ENCODE measurements around the gene C11orf91. TPM values are rescaled to one million over a fixed set of nuclear protein-coding genes. Genes with fewer than 3 reads are reported as not detected.
"Not testable (repeated sequence)": the region's sequence is repeated elsewhere in the genome, so short reads cannot be mapped to it uniquely, and the experiment has no call there.

C11orf91 gene
- total RNA-seq, 1 experiment from 2014 or later = not detected

DNA sequence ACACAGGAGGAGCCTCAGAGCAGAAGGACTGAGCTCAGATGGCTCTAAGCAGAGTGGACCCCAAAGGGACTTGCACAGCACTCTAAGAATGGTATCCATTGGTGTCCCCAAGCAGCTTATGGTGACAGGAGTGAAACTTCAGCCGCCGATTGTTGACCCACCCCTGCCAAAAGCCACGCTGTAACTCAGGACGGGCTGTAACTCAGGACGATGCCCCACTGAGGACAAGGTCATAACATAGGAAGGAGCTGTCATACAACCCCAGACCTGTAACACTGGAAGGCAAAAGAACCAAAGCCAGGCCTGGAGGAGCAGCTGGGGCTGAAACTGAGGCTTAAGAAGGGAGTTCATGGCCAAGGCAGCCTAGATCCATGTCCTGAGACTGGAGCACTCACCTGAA, 21.4 kb upstream of the C11orf91 start:
- no peak for DNase-seq (ENCODE audit: low read depth)

DNA sequence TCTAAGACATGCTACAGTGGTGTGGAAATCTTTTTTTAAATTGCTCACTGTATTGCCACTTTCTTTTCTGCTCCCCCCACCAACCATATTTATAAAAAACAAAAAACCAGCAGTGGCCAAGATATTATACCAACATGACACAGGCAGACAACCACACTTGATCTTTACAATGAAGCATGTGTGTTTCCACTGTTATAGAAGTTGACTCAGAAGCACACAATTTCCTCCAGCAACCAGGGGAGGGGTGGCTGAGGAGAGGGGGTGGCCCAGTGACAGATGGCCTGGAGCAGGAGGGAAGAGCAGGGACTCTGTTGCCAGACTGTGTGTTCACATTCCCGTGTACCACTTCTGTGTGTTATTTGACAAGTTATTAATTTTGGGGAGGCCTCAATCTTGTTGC, 20.8 kb upstream of the C11orf91 start:
- DNase-seq (ENCODE audit: low read depth) = peak; percentile 80

DNA sequence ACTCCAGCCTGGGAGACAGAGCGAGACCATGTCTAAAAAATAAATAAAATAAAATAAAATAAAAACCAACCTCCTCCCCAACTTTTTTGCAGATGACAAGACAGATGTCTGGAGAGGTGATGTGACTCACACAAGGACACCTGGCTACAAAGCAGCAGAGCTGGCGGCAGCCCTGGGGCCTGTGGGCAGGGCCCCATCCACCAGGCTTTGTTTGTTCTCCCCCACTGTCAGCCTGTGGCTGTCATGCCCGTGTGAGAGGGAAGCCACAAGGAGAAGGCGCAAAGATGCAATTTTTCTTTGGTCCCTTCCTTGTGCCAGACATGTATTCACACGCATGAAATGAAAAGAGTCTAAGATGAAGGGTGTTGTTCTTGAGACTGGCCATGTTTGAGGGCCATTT, 19.0 kb upstream of the C11orf91 start:
- no peak for DNase-seq (ENCODE audit: low read depth)

DNA sequence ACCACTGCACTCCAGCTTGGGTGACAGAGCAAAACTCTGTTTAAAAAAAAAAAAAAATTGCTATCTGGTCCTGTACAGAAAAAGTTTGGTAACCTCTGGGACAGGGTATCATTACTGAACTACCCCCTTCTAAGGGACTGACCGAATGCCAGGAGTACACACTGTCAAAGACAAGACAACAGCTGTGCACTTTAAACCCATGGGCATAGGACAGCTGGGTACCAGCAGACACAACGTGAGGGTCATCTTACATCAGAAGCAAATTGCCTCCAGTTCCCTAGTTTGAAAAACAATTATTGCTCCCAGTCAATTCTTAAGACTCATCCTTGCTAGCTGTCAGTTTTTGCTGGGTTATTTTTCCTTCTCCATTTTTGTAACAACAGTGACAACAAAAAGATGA, 17.8 kb upstream of the C11orf91 start:
- DNase-seq (ENCODE audit: low read depth) = no peak

DNA sequence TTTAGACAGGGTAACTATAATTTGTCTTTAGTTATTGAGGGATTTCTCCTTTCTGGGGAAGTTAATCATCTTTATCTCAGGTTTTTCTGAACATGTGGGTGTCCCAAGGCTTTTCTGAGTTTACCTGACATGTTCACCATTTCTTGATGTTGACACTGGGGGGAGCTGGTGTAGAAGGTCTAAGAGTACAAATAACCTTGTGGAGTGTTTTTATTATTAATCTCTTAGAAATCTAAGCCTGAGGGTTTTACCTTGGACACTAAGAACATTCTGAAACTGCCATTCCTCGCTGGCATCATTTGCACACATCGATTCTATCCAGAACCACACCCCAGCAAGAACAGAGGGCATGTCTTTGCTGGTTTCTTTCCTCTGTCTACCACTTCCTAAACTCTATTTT, 15.6 kb upstream of the C11orf91 start:
- DNase-seq (ENCODE audit: low read depth) = no peak

DNA sequence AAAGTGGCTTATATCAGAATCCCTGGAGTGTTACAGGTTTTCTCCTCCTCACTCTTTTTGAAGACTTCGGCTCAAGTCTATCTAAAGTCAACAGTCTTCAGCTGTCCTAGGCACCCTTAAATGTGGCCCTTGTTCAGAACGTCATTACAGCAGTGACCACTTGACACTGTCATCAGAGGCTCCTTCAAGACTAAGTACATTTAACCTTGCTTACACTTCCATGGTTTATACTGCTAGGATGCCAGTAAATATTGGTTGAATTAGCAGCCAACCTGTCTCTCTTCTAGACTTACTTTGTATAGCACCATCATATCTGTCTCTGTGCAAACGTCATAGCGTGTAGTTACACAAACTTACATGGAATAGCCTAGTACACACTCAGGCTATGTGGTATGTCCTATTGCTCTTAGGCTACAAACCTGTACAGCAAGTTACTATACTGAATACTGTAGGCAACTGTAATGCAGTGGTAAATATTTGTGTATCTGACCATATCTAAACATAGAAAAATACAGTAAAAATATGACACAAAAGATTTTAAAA, 13.3 kb upstream of the C11orf91 start:
- no peak for DNase-seq (ENCODE audit: low read depth)

DNA sequence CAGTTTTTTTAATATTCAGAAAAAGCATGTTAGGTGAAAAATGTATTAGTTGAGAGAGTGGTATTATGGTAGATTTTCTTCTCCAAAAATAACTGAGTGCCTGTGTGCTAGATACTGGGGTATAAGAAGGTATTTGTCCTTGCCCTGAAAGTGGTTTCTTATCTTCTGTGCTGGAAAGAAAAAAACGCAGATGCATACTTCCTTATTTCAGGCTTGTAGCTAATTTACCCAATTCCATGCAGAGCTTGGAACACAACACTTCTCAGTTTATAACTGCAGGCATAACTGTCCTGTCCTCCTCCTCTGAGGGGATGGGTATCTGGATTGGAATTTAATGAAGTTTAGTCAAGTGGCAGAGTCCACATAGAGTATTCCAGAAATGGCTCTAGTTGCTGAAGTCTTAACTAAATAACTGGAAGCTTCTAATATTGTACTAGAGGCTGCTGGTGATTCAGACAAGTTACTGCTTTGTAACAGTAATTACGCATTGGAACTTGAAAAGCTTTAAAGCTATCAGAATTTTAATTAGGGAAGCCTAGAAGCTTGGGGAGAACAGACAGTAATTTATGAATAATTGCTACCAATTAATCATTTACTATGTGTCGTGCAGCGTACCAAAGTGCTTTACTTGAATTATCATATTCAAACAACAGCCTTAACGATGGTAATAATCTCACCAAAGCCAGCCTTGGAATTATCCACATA, 12.7 kb upstream of the C11orf91 start:
- DNase-seq (ENCODE audit: low read depth) = no peak

DNA sequence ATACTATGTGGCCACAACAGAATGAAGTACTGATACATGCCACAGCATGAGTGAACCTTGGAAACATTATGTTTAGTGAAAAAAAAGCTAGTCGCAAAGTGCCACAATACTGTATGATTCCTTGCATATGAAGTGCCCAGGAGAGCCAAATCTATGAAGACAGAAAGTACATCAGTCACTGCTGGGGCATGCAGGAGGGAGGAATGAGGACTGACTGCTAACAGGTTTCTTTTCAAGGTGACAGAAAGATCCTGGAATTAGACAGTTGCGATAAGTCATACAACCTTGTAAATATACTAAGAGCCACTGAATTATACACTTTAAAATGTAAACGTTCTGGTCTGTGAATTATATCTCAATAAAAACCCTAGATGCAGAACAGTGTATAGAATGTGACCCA, 11.8 kb upstream of the C11orf91 start:
- no peak for DNase-seq (ENCODE audit: low read depth)

DNA sequence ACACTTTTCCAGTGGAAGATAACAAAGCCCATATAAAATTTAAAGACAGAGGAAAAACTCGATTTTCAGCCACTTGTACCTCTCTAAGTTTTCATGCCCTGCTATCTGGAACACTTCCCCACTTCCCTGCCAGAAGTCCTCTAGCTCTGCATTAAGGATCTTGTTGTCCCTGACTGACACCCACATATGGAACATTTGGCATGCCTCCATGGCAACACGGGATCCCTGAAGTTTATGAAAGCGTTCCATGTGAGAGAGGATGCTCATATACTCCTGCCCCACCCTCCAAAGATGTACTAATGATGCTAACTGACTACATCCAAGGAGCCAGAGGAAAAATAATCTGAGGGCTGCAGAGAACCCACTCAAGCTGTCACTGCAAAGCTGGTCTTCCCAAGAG, 8.8 kb upstream of the C11orf91 start:
- DNase-seq (ENCODE audit: low read depth) = no peak

DNA sequence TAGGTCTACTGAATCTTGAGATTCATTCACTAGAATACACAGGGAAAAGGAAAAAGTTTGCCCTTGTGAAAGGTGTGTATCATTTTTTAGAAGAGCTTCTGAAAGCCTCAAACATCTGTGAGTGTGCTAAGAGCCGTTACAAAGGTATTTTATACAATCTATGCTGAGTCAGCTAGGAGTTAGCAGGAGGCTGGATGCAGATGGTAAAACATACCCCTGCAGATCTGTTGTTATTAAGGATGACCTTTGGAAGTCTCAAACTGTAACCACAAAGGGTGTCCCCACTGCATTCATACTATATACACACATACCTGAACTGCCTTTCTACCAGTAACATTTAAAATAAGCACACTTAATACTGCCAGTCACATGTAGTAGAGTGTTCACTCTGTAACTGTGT, 8.4 kb upstream of the C11orf91 start:
- no peak for DNase-seq (ENCODE audit: low read depth)

DNA sequence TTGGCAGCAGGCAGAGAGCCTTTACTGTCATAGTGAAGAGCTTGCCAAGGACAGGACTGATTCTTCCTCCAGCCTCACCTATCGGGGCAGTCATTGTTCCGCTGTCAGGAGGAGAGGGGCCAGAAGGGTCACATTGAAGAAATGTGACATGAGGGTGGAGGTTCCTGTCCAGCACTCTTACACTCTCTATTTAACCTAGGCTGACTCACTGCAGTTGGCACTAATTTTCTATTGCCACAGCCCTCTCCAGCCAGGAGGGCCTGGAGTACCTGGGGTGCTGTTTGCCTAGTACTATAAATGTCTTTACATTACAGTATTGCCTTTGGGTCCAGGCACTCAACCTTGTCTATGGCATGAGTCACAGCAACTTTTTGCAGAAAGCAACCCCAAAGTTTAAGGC, 7.2 kb upstream of the C11orf91 start:
- not testable (repeated sequence) for DNase-seq (ENCODE audit: low read depth)

DNA sequence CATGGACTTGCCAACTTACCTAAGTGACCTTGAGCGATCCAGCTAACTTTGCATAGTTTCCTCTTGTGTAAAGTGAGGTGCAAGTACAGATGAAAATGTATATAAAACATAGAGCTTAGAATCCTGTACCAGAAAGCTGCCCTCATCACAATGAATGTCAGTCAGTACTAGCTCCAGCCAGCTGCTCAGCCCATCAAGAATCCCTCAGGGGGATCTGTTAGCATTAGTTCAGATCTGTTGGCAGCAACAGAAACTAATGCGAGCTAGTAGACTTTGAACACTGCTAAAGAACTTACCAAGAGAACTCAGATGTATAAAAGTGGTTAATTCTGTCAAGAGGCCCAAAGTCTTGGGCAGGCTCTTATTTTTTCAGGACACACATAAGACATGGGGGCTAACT, 6.3 kb upstream of the C11orf91 start:
- DNase-seq (ENCODE audit: low read depth) = no peak

DNA sequence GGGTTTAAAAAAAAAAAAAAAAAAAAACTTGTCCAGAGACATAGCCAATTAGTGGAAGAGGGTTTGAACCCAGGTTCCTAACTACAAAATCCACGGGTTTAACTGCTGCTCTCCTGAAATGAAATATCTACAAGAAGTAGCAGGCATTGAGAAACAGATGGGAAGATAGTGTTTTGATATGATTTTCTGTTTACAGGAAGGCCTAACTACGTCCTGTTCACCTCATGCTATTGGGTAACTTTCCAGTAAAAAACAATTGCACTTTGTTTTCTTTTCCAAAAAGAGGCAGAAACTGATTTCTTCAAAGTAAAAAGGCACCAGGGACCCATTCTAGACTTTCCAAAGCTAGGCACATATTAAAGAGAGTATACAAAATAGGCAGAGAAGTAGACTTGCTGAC, 5.9 kb upstream of the C11orf91 start:
- DNase-seq (ENCODE audit: low read depth) = no peak

DNA sequence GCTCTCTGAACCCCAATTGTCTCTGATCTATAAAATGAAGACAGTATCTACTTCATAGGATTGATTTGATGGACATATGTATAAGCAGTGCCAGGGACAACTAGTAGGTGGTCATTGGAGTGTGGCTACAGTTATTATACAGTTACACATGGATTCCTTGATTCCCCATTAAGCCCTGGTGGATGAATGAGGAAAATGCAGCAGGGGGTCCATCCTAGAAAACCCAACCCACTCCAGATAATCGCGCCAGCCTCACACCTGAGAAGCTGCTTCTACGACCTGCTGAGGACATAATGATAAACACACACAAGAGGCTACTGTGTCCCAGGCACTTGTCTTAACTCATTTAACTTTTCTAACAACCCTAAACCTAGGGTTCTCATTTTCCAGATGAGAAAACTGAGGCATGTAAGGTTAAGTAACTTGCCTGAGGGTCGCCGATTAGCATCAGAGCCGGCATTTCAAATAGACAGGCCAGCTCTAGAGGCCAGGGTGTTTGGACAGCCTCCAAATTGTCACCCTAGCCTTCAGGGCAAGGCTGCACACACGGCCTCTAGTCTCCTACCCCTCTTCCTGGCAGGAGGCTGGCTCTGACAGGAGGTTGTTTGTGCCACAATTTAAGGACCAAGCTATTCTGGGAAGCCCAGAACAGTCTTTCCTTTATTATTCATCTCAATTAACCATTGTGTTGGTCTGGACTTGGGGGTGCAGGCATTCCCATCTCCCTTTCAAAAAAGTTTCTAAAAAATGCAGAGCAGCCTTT, 3.8 kb upstream of the C11orf91 start:
- DNase-seq (ENCODE audit: low read depth) = no peak

DNA sequence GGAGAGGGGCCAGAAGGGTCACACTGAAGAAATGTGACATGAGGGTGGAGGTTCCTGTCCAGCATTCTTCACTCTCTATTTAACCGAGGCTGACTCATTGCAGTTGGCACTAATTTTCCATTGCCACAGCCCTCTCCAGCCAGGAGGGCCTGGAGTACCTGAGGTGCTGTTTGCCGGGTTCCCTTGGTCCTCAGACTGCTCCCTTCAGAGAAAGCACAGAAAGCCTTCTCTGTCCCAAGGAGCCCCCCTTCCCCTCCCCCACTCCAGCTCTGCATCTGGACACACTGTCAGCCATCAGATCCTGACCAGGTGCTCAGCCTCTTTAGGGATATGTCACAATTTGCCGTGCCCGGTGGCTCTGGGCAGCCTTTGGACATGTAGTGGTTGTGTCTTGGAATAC, 3.2 kb upstream of the C11orf91 start:
- peak; percentile 45 for DNase-seq (ENCODE audit: low read depth)

DNA sequence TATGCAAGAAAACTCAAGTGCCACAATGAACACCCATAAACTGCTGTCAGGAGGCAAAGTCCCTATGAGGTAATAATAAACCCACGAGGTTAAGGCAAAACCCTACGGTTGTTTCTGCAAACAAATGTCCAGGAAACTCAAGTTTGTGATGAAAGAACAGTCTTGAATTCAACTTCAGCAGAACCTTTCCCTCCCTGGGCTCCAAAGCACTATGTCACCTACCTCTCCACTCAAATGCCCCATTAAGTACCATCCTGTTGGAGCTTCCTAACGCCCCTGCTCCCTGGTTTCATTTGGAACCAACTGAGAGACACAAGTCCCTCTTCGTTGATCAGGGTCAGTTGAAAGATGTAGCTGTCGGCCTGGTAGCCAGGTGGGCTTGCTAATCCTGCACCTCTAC, 2.6 kb upstream of the C11orf91 start:
- DNase-seq (ENCODE audit: low read depth) = no peak

DNA sequence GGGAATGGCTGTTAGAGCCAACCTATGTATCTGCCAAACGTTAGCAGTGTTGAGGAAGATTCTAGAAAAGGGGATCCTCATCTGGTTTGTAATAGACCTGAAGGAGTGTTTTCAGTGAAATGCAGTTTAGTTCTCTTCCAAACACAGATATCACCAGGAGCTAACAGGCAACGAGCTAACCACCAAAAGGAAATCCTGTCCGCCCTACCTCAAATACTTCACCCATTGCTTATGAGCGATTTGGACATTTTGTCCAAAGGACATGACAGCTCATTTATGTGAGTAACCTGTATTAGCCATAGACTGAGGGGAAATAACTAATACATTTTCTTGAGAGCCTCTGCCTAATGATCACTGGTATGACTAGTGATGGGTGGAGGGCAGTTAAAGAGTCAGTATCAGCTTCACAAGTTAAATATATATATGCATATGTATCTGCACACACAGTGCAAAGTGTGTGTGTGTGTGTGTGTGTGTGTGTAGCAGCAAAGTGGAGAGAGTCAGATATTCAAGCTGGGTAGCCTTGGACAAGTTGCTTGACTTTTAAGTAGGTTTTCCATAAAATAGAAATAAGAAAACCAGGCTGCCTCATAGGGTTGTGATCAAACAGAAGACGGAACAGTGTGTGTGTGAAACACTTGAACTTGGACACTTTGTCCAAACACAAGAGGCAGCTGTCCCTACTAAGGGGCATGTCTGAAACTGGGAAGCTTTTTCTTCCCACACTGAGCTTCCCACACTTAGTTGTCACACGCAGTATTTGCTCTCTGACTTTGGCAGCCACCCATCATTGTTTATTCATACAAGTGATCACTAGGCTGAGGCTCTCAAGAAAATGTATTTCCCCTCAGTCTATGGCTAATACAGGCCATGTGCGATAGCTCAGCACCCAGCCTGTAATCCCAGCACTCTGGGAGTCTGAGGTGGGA, 940 bp upstream of the C11orf91 start:
- peak; percentile 68 for DNase-seq (ENCODE audit: low read depth)

DNA sequence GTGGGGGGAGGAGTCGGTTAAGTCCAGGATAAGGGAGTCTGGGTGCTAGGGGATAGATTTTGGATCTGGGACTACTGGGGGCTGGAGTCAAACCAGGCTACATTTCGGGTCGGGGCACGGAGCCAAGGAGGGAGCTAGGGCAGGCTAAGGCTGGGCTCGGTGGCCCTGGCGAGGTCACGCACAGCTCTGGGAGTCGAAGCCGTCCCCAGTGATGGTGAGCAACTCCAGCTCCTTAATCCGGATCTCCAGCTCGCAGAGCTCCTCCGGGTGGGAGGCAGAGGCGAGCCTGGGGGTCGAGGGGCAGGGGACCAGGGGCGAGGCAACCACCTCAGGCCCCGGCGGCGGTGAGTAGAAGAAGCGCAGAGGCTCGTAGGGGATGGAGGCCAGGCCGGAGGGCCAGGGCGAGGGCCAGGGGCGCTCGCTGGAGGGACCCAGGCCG, 544 bp downstream of the C11orf91 start:
- DNase-seq (ENCODE audit: low read depth) = no peak

DNA sequence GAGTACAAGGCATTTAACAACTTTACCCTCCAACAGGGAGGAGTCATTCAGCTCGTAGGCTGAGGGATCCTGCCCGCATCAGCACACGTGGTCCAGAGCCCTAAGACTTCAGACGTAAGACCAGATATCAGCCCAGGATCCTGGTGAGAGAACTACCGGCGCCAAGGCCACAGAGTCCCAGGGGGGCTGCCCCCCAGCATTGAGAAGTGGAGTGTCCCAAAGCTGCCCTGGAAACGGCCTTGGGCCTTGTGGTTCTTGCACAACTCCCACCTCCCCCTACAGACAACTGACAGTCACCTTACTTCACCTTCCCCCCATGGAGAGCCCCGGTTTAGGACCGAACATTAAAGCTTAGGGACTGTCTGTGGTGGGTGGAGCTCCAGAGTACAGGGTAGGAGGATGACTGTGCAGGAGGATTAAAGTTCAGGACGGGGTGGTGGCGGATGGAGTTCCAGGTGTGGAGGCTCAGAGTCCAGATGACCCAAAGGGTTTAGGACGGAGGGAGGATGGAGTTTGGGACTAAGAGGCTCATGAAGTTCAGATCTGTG, 1.0 kb downstream of the C11orf91 start:
- no peak for DNase-seq (ENCODE audit: low read depth)

DNA sequence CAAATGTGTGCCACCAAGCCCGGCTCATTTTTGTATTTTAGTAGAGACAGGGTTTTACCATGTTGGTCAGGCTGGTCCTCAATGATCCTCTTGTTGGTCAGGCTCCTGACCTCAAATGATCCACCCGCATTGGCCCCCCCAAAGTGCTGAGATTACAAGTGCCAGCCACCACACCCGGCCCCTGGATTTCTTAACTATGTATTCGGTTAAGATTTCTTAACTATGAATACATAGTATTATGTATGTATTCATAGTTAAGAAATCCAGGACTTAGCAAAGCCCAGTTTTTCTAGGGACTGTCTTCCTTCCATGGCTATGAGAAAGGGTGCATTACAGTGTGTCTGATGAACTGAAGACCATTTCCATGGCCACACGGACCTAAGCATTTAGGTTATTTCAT, 1.7 kb downstream of the C11orf91 start:
- DNase-seq (ENCODE audit: low read depth) = no peak

DNA sequence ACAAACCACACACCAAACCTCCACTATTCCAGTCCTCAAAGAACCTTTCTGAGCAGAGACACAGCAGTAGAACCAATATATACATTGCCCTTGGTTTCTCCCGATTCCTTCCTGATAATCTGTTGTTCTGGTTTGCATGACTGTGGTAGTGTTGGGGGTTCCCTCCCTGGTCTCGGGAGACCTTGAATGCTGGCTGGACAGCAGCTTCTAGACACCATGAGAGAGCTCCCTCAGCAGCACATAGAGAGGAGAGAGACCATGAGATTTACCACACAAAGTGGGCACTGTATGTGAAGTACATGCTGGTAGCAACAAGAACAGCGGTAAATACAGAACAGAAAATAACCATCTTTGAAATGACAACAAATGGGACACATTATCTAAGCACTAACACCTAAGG, 2.6 kb downstream of the C11orf91 start:
- no peak for DNase-seq (ENCODE audit: low read depth)
